ENCODE results near the gene RGS3. TPM values are rescaled to one million over a fixed set of nuclear protein-coding genes. Genes with fewer than 3 reads are reported as not detected.

The RGS3 gene
- total and polyA plus RNA-seq, 10 of the 15 experiments (the other 5 are each of a cell fraction or from before 2014, with no cell fraction given), result 2.9 to 138 (median 28.8) TPM

DNA sequence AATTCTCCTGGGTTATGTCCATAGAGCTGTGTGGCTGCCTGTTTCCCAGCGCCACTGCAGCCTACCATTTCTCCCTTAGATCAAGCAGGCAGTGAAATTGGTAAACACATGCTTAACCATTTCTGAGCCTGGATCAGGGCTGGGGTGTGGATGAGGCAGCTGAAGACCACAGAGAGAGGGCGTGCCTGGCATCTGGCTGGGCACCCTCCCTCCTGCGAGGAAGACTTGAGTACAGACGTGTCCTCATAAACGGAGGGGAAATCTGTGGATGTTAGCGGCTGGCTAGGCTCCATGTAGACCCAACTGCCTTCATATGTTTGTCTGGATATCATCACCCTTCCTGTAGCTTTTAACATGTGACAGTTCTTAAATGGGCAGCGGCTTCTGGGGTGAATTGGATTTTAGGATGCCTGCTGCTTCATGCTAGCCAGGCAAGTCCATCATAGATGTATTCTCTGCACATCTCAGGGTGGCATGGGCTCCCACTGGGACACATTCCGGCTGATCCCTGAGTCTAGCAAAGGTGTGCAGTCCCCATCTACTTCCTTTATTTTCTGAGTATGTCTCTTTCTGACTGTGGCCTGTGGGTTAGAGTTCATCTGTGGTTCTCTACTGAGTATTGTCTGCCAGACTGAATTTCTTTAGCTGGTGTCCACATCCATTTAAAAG lies 11.0 kb downstream of the RGS3 start:
- ATAC-seq, result no peak
- H3K27me3 ChIP-seq (replicated peaks in 1 of 2; ENCODE audit: control insufficient read depth in 2 of 2, insufficient read depth in 2 of 2, low read length in 1 of 2), result no peaks in the 10 kb centered on the region; a peak in 1 of 4 replicates
- TF ChIP-seq RBBP5 (conservative IDR thresholded peaks at IDR 0.05), result no peak
- no peak for TF ChIP-seq IKZF2 (IDR thresholded peaks at IDR 0.05)
- no peak for TF ChIP-seq LARP7 (IDR thresholded peaks at IDR 0.05)
- H3K27ac ChIP-seq (ENCODE audit: control insufficient read depth, insufficient read depth), result no peak overlapping the region
- RAD21 ChIA-PET (ENCODE audit: unreplicated experiment), result interaction anchor here (0.5 kb wide), 1 partner anchor 42 kb away, joined by 3 read pairs; no protein-coding TSS in a partner anchor
- in situ Hi-C loops (cut with MboI), result loop anchor here (25.0 kb wide), 1 partner anchor 563 kb away; no protein-coding TSS in a partner anchor
- FAIRE-seq, result no peak
- POLR2A ChIA-PET, result interaction anchor here (1.1 kb wide), 2 partner anchors 9 to 18 kb away, joined by 3 read pairs; no protein-coding TSS in a partner anchor
- H2AFZ ChIP-seq (ENCODE audit: control insufficient read depth, low read depth, low read length), result no peak overlapping the region
- intact Hi-C loops (cut with micrococcal nuclease; ENCODE audit: unreplicated experiment), result no loop called here
- H3K36me3 ChIP-seq (ENCODE audit: control insufficient read depth in 2 of 2, insufficient read depth in 2 of 2, low read length in 1 of 2), result no peaks in the 10 kb centered on the region
- no peak overlapping the region for H3K4me3 ChIP-seq
- no TSS peak for BruUV-seq (replicated peaks)
- no peaks in the 10 kb centered on the region for H4K20me1 ChIP-seq (ENCODE audit: control insufficient read depth, insufficient read depth)
- WGBS (ENCODE audit: insufficient coverage, insufficient replicate concordance, low lambda C conversion rate, missing lambda C conversion rate), result 45% methylated on average over 8 of the region's 8 CpGs
- H3K9ac ChIP-seq (ENCODE audit: control insufficient read depth, insufficient read depth, low read length), result no peak overlapping the region
- H3K4me1 ChIP-seq (ENCODE audit: control insufficient read depth, insufficient read depth, low read length), result no peaks in the 10 kb centered on the region
- SMC1A ChIA-PET (ENCODE audit: uncharacterized antibody, unreplicated experiment), result interaction anchor here (0.8 to 1.6 kb wide), 3 partner anchors 10 to 35 kb away, joined by 3 to 5 read pairs (median 3); no protein-coding TSS in a partner anchor
- no peaks in the 10 kb centered on the region for H3K9me3 ChIP-seq (replicated peaks; ENCODE audit: control insufficient read depth, insufficient read depth, low read length)
- no peak overlapping the region for H3K4me2 ChIP-seq (ENCODE audit: control insufficient read depth, insufficient read depth)
- no peak for DNase-seq (ENCODE audit: low read depth, low spot score)
- CTCF ChIA-PET, result interaction anchor here (1.3 to 1.7 kb wide), 3 partner anchors 9 to 200 kb away, joined by 3 to 5 read pairs (median 3); partner anchors contain the start of gene CDC26
- no peaks in the 10 kb centered on the region for H3K79me2 ChIP-seq (ENCODE audit: control insufficient read depth, insufficient read depth, low read length)

DNA sequence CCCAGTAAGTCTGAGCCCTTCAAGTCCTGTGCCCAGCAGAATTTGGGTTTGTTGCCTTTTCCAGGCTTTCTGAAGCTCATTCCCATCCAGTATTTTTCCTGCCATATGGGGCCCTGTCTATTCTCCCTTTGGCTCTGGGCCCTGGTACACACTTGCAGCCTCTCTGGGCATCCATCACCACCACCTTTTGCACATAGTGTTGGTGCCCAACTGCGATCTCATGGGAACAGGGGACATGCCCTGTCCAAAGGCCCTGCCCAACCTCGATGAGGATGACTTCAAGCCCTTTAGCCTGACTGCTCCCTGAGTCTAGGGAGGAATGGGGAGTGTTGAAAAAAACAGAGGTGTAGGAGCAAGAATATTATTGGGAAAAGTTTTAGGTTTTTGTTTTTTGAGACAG lies 11.5 kb downstream of the RGS3 start:
- ChIA-PET SMC1A (ENCODE audit: uncharacterized antibody, unreplicated experiment) (interaction anchor here (0.8 to 1.6 kb wide), 3 partner anchors 9 to 34 kb away, joined by 3 to 5 read pairs (median 3); no protein-coding TSS in a partner anchor), RAD21 (ENCODE audit: unreplicated experiment) (interaction anchor here (0.5 kb wide), 1 partner anchor 42 kb away, joined by 3 read pairs; no protein-coding TSS in a partner anchor), POLR2A (interaction anchor here (1.1 kb wide), 2 partner anchors 9 to 18 kb away, joined by 3 read pairs; no protein-coding TSS in a partner anchor), CTCF (interaction anchor here (1.7 kb wide), 1 partner anchor 200 kb away, joined by 3 read pairs; the partner anchor contains the start of gene CDC26)
- 14% methylated on average over 2 of the region's 2 CpGs for WGBS (ENCODE audit: insufficient coverage, insufficient replicate concordance, low lambda C conversion rate, missing lambda C conversion rate)
- no peaks in the 10 kb centered on the region for H3K4me1 ChIP-seq (ENCODE audit: control insufficient read depth, insufficient read depth, low read length)
- H3K9ac ChIP-seq (ENCODE audit: control insufficient read depth, insufficient read depth, low read length), result no peak overlapping the region
- no peaks in the 10 kb centered on the region for H3K9me3 ChIP-seq (replicated peaks; ENCODE audit: control insufficient read depth, insufficient read depth, low read length)
- FAIRE-seq, result no peak
- no peaks in the 10 kb centered on the region for H3K79me2 ChIP-seq (ENCODE audit: control insufficient read depth, insufficient read depth, low read length)
- no peak overlapping the region for H3K27ac ChIP-seq (ENCODE audit: control insufficient read depth, insufficient read depth)
- no peak overlapping the region for H3K4me3 ChIP-seq
- no peak overlapping the region for H3K4me2 ChIP-seq (ENCODE audit: control insufficient read depth, insufficient read depth)
- ATAC-seq, result no peak
- in situ Hi-C loops (cut with MboI) (no loop called here), intact Hi-C loops (cut with micrococcal nuclease; ENCODE audit: unreplicated experiment) (no loop called here)
- no peak for DNase-seq (ENCODE audit: low read depth, low spot score)
- no peaks in the 10 kb centered on the region; a peak in 1 of 4 replicates for H3K27me3 ChIP-seq (replicated peaks in 1 of 2; ENCODE audit: control insufficient read depth in 2 of 2, insufficient read depth in 2 of 2, low read length in 1 of 2)
- H2AFZ ChIP-seq (ENCODE audit: control insufficient read depth, low read depth, low read length), result no peak overlapping the region
- no peaks in the 10 kb centered on the region for H4K20me1 ChIP-seq (ENCODE audit: control insufficient read depth, insufficient read depth)
- no TSS peak for BruUV-seq (replicated peaks)
- H3K36me3 ChIP-seq (ENCODE audit: control insufficient read depth in 2 of 2, insufficient read depth in 2 of 2, low read length in 1 of 2), result no peaks in the 10 kb centered on the region
- no peak for TF ChIP-seq BACH1 (IDR thresholded peaks at IDR 0.05; ENCODE audit: borderline replicate concordance)
- no peak for TF ChIP-seq BRCA1 (IDR thresholded peaks at IDR 0.05; ENCODE audit: low read depth, low read length)
- no peak for TF ChIP-seq HSF1 (IDR thresholded peaks at IDR 0.05; ENCODE audit: low read depth, low read length)
- TF ChIP-seq MTA2 (IDR thresholded peaks at IDR 0.05; ENCODE audit: low read depth), result no peak
- no peak for TF ChIP-seq NFXL1 (IDR thresholded peaks at IDR 0.05; ENCODE audit: borderline replicate concordance)
- no peak for TF ChIP-seq BCL11A (IDR thresholded peaks at IDR 0.05; ENCODE audit: low read depth, low read length)
- no peak for TF ChIP-seq JUND (IDR thresholded peaks at IDR 0.05; ENCODE audit: low read depth, low read length)

Measured in GM12878 (cell line).